Hepatic stellate cell (primary cell): Measurements from ENCODE around the gene FICD.
A peak's percentile ranks its signal among the peaks of the same experiment; 100 is the strongest.
"Not testable (repeated sequence)": the region's sequence is repeated elsewhere in the genome, so short reads cannot be mapped to it uniquely, and the experiment has no call there.

Experiments
- DNase-seq: peaks from one replicate; pipeline ENCODE4 v3.0.0; 2011; ENCODE audit warnings: low spot score

The FICD gene

GRCh38 chr12:108514973-108515814, at the start of gene FICD:
TSS of gene FICD (plus strand) at chr12:108515277. CDS start at chr12:108516973, 1,696 bp downstream.
- peak; percentile 99 for DNase-seq

GRCh38 chr12:108465417-108465816, 49.7 kb upstream of the FICD start:
- DNase-seq, result no peak

GRCh38 chr12:108468196-108468968, 46.7 kb upstream of the FICD start:
- DNase-seq, result peak; percentile 33

GRCh38 chr12:108473400-108474055, 41.5 kb upstream of the FICD start:
- no peak for DNase-seq

GRCh38 chr12:108475396-108475795, 39.7 kb upstream of the FICD start:
- DNase-seq, result no peak

- DNase-seq, result no peak
Measured at GRCh38 chr12:108477055-108477880, 37.8 kb upstream of the FICD start.

- DNase-seq, result no peak
Measured at GRCh38 chr12:108477881-108478259, 37.2 kb upstream of the FICD start.

- DNase-seq, result no peak
Measured at GRCh38 chr12:108478611-108479206, 36.4 kb upstream of the FICD start.

GRCh38 chr12:108479364-108480070, 35.6 kb upstream of the FICD start:
- no peak for DNase-seq

- DNase-seq, result no peak
Measured at GRCh38 chr12:108482717-108483212, 32.3 kb upstream of the FICD start.

DNA sequence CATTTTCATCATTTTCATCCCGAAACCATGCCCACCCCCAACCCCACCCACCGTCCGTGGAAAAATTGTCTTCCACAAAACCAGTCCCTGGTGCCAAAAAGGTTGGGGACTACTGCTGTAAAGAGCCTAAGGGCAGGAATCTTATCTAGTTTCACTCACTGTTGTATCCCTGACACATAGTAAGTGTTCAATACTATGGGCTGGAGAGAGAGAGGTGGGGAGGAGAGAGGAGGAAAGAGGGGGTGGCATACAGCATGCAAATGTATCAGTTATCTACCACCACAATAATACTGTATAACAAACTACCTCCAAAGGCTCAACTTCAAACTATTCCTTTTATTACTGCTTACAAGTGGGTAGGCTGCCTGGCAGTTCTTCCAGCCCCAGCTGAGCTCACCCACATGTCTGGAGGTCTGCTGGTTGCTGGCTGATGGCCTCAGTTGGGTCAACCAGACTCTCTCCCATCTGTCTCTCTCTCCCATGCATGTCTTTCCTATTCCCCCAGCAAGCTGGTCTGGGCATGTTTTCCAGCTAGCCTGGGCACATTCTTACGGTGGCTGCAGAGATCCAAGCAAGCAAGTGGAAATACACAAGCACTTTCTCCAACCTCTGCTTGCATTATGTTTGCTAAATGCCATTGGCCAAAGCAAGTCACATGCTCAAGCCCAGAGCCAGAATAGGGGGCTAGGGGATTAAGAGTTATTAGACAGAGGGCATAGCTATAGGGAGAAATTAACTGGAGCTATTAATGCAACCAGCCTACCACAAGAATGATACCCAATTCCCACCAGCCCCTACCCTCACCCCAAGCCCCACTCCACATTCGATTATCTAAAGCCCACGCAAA, 31.6 kb upstream of the FICD start:
- DNase-seq, result no peak

DNA sequence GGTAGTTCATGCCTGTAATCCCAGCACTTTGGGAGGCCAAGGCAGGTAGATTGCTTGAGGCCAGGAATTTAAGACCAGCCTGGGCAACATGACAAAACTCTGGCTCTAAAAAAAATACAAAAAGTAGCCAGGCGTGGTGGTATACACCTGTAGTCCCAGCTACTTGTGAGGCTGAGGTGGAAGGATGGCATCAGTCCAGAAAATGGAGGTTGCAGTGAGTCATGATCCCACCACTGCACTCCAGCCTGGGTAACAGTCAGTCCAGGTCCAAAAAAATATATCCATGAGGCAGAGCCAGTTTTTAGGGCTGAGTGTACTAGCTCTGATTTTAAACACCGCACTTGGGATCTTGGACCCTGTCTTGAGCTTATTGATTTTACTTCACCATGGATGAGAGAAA, 30.6 kb upstream of the FICD start:
- no peak for DNase-seq

- no peak for DNase-seq
Measured at GRCh38 chr12:108484845-108485244, 30.2 kb upstream of the FICD start.

- DNase-seq, result not testable (repeated sequence)
Measured at GRCh38 chr12:108485371-108485770, 29.7 kb upstream of the FICD start.

DNA sequence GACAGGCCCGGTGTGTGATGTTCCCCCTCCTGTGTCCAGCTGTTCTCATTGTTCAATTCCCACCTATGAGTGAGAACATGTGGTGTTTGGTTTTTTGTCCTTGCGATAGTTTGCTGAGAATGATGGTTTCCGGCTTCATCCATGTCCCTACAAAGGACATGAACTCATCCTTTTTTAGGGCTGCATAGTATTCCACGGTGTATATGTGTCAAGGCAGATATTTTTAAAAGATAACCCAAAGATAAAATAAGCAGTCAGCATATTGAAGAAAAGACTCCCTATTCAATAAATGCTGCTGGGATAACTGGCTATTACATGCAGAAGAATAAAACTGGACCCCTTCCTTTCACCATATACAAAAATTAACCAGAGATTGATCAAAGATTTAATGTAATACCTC, 28.0 kb upstream of the FICD start:
- not testable (repeated sequence) for DNase-seq

DNA sequence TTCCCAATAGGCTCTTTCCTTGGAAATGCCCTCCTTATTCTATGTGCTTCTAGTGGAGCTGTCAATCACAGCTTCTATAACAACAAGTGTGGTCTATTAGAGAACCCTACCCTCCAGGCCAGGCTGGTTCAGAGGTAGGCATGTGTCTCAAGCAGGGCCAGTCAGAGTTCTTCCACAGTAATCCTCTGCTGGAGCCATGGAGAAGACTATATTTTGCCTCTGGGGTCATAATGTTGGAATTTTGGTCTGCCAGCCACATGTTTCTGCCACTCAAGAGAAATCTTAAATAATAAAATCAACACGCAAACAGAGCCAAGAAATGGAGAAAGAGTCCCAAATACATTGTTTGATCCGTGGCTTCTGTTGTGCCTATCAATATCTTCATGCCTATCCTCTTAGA, 23.8 kb upstream of the FICD start:
- no peak for DNase-seq

- no peak for DNase-seq
Measured at GRCh38 chr12:108495054-108495453, 20.0 kb upstream of the FICD start.

GRCh38 chr12:108495823-108496579, 19.1 kb upstream of the FICD start:
- DNase-seq, result no peak

- DNase-seq, result no peak
Measured at GRCh38 chr12:108498136-108498535, 16.9 kb upstream of the FICD start.
